ENCODE data around the gene CACNA1I.
A peak's percentile ranks its signal among the peaks of the same experiment; 100 is the strongest.

Gene CACNA1I

DNA sequence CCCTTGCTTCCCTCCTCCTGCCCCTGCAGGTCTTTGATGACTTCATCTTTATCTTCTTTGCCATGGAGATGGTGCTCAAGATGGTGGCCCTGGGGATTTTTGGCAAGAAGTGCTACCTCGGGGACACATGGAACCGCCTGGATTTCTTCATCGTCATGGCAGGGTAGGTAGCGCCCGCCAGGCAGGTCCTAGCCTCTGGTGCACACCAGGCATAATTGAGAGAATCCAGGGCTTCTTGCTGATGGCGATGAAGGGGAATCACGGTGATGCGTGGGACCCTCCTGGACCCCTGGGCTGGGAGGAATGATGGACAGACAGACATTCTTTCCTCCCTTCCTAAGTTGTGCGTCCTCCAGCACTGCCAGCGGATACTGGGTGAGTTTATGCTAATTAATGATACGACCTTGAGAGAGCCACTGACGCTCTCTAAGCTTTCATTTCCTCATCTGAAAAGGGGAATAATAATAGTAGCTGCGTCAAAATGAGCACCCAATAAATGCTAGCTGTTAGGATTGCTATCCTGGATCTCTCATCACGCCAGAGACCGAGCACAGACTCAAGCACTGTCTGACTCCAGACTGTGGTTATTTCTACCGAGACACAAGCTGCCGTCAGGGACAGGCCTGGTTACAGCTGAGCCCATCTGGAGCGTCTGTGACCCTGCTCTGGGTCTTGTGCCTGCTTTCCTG is 30.1 kb downstream of the CACNA1I start:
- DNase-seq: no peak

- DNase-seq: no peak
Measured at GRCh38 chr22:39601180-39601535, 30.6 kb downstream of the CACNA1I start.

DNA sequence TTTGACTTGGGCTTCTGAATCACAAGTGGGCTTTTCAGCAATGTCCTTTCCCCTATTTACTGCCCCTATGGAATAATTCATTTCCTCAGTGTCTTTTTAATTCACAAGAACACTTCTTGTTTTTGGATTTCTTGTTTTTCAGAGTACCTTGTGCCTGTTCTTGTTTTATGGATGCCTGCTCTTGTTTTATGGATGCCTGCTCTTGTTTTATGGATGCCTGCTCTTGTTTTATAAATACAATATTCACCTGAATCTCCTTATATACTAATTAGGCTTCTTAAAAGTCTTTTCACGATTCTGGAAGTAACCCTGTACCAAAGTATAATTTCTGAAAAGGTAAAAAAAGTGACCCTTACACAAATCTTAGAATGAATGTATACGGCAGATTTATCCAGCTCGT is 32.8 kb downstream of the CACNA1I start:
- no peak for DNase-seq

GRCh38 chr22:39610246-39610645 is 39.7 kb downstream of the CACNA1I start:
- DNase-seq: no peak

DNA sequence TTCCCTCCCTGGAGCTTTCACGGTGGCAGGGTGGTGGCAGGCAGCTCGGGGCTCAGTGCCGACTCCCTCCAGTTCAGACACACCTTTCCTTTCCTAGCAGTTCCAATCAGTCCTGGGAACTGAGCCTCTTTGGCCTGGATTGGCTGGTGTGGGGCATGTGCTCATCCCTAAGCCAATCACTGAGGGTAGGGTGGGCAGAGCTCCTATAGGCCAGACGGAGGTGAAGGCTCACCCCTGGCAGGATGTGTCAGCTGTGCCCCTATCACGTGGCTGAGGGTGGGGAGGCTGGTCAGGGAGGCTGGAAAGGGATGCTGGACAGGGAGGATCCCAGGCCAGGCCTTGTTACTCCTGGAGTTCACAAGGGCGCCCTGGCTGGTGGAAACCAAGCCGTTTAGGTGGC is 40.2 kb downstream of the CACNA1I start:
- DNase-seq: no peak

DNA sequence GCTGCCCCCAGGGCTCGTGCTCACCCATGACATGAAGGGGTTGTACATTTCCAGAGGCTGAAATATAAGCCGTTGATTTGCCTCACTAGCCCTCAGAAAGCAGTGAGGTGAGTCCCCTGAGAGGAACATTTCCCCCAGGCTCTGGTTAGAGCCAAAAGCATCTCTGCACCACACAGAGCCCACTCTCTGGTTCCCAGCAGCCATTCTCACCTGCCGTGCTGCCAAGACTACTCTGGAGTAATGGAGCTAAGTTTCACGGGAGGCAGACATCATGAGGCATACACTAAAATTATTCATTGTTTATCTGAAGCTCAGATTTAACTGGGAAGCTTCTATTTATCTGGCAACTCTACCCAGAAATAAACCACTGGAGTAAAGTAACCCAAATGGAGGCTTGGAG is 40.8 kb downstream of the CACNA1I start:
- no peak for DNase-seq

DNA sequence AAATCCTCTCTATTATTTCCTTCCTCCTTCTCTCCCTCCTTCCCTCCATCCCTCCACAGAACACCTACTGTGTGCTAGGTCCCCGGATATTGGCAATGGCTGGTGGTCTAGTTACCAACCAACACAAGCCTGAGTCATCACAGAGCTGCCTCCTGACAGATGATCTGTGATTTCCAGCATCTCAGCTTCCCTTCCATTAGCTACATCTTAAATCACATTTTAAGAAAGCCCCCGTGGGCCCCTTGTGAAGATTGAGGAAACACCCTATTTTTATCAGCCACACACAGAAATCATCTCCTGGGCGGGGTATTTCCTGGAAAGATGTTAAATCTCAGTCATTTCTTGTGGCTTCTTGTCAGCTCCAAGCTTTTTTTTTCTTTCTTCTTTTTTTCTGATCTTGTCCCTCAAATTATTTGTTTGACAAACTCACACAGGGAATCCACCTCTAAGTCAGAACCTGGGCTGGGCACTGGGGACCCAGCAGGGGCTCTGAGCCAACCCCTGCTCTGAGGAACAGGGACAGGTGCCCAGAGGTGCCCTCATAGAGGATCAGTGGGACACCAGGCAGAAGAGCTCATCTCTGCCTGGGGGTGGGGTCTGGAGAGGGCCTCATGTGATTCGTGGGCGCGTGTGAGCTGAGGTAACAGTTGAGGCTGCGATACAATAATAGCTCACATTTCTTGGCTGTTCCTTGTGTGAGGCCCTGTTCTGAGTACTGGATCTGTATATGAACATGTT is 42.4 kb downstream of the CACNA1I start:
- no peak for DNase-seq

GRCh38 chr22:39613549-39613921 is 43.0 kb downstream of the CACNA1I start:
- DNase-seq: no peak

DNA sequence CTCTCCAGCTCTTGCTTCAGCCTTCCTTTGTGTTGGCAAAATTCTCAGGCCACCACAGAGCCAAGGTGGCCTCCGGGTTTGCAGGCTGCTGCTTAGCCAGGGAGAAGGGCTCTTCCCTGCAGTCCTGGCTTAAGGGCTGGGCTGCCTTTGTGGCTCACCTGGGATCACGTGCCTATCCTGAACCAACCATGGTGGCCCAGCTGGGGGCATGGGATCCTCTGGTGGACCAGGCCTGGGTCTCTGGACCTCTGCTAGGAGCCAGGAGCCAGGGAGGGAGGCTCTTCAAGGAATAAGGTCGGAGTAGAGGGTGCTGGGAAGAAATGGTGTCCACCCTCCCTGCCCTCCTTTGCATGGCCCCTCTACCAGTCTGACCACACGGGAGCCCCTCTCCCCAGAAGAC is 43.9 kb downstream of the CACNA1I start:
- no peak for DNase-seq

DNA sequence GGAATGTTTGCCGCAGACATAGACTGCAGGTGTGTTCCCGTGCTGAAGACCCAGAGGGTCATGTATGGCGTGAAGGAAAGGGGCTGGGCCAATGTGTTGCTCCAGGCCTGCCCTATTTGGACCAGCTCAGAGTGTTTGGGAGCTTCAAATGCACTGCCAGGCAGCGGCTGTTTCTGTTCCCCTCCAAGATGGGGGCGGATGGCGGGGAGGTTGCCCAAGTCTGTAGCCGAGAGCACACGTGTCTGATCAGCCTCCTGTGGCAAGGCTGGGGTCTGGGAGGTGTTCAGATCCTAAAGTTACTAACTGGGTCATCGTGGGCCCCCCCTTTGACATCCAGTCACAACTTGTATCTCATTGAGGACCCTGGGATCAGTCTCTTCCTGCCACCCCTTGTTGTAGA is 45.5 kb downstream of the CACNA1I start:
- DNase-seq: peak; percentile 16

GRCh38 chr22:39616781-39617180 is 46.2 kb downstream of the CACNA1I start:
- no peak for DNase-seq

- no peak for DNase-seq
Measured at GRCh38 chr22:39617342-39617741, 46.8 kb downstream of the CACNA1I start.

DNA sequence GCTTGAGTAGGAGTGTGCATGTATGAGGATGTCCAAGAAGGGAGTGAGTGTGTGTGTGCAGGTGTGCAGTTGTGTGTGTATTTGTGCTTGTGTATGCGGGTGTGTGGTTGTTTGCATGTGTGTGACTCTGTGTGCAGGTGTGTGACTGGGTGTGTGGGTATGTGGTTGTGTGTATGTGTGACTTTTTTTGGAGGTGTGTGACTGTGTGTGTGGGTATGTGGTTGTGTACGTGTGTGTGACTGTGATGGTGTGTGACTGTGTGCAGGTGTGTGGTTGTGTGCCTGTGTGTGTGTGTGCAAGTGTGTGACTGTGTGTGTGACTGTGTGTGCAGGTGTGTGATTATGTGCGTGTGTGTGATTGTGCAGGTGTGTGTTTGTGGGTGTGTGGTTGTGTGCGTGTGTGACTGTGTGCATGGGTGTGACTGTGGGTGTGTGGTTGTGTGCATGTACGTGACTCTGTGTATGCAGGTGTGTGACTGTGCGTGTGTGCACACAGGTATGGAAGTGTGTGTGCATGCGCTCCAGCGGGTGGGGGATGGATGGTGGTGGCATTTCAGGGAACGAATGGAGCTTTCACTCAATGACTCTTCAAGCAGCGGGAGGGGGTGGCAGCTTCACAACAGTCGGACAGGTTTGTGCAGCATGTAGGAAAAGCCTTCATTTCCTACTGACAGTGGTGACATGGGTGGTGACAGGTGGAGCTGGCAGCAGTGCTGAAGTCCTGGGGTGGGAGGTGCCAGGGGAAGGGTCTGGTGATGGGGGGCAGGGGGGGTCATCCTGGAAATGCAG is 47.6 kb downstream of the CACNA1I start:
- no peak for DNase-seq

- no peak for DNase-seq
Measured at GRCh38 chr22:39618996-39619530, 48.5 kb downstream of the CACNA1I start.

- no peak for DNase-seq
Measured at GRCh38 chr22:39620924-39621690, 50.6 kb downstream of the CACNA1I start.

- no peak for DNase-seq
Measured at GRCh38 chr22:39621826-39622225, 51.3 kb downstream of the CACNA1I start.

DNA sequence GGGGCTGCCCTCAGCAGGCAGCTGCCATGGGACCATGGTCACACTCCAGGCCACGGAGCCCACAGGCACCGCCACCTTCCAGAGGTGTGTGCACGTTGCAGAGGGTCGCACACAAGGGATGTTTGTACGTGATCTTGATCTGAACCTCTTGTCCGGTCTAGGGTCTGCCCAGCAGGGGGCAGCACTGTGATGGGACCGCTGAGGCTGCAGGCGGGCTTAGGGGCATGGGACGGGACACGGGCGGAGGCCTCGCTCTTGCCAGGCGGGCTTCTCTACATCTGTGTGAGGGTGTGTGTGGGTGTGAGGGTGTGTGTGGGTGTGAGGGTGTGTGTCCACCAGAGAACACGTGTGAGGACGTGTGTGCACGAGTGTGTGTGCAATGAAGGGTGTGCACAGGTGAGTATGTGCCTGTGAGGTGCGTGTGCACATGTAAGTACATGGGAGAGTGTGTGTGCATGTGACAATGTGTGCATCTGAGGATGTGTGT is 52.4 kb downstream of the CACNA1I start:
- no peak for DNase-seq

- DNase-seq: no peak
Measured at GRCh38 chr22:39623603-39624500, 53.3 kb downstream of the CACNA1I start.

GRCh38 chr22:39624501-39624821 is 53.9 kb downstream of the CACNA1I start:
- no peak for DNase-seq

DNA sequence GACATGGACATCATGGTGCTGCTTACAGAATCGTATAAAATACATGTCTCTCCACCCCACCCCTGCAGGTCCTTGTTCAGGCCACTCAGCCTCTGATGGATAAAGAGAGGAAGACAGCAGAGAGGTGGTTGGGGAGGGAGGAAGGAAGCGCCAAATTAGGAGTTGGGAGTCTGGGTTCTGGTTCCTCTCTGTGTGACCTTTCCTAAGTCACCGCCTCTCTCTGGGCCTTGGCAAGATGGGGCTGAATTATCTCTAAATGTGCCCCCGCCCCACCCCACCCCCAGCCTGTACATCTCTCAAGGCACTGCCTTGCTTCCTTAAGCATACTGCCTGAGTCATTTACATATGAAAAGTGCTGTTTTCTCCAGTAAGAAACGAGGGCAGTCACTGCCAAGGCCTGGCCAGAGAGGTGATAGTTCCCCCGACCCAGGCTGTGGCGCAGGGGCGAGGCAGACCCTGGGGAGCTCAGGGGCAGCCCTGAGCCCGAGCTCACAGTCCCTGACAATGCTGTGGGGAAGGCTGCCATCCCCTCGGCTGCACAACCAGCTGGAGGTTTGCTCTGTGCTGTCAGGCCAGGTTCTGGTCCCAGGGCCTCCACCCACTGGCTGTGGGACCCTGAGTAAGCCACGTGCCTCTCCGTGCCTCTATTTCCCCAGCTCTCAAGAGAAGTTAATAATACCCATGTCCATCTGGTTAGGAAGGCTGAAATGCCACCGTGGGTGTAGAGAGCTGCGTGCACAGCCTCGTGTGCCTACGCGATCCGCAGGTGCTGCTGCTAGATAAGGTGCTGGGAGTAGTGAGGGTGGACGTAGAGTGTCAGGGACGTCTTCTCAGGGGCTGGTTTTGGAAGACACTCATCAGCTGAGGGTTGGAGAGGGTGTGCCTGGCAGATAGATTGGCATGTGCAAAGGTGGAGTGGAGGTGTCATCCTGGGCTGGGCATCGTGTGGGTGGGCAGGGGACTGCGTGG is 55.3 kb downstream of the CACNA1I start:
- DNase-seq: no peak

- no peak for DNase-seq
Measured at GRCh38 chr22:39627208-39627607, 56.7 kb downstream of the CACNA1I start.

Data from MV-4-11 (cell line).